KMS-11 (cell line): ENCODE data around the gene CNTN3.

ENCODE experiments used
- H2AFZ ChIP-seq: fragments of 200-600 bp; sonication (generic); 2 replicates; pipeline ENCODE4 v1.6.1; 2016; ENCODE audit warnings: antibody characterized with exemption, mixed run types, low read depth
- H3K27ac ChIP-seq: fragments of 200-600 bp; sonication (generic); 2 replicates; pipeline ENCODE4 v1.6.1; 2016; ENCODE audit warnings: mild to moderate bottlenecking, mixed run types
- H3K27me3 ChIP-seq: fragments of 200-600 bp; sonication (generic); 2 replicates; pipeline ENCODE4 v1.6.1; 2017; ENCODE audit warnings: mild to moderate bottlenecking, low read depth, mixed run types, moderate library complexity; ENCODE audit not compliant: insufficient read depth
- H3K36me3 ChIP-seq: fragments of 200-600 bp; sonication (generic); 2 replicates; pipeline ENCODE4 v1.6.1; 2017; ENCODE audit warnings: mild to moderate bottlenecking, mixed run types; ENCODE audit not compliant: insufficient read depth
- H3K4me1 ChIP-seq: fragments of 200-600 bp; sonication (generic); 2 replicates; pipeline ENCODE4 v1.6.1; 2016; ENCODE audit warnings: mild to moderate bottlenecking, low read depth, mixed run types; ENCODE audit not compliant: poor library complexity, severe bottlenecking
- H3K4me2 ChIP-seq: fragments of 200-600 bp; sonication (generic); 2 replicates; pipeline ENCODE4 v1.7.0; 2016; ENCODE audit warnings: mild to moderate bottlenecking, mixed run types
- H3K4me3 ChIP-seq: fragments of 200-600 bp; sonication (generic); IDR thresholded peaks from 2 replicates; pipeline ENCODE4 v1.6.1; 2017; ENCODE audit warnings: low read depth, low read length, mixed read lengths; ENCODE audit not compliant: insufficient read depth
- H3K79me2 ChIP-seq: fragments of 200-600 bp; sonication (generic); 2 replicates; pipeline ENCODE4 v1.6.1; 2016; ENCODE audit warnings: low read depth, mixed run types; ENCODE audit not compliant: insufficient read depth
- H3K9ac ChIP-seq: fragments of 200-600 bp; sonication (generic); 2 replicates; pipeline ENCODE4 v1.6.1; 2016; ENCODE audit warnings: mild to moderate bottlenecking, mixed run types
- H4K20me1 ChIP-seq: fragments of 200-600 bp; sonication (generic); 2 replicates; pipeline ENCODE4 v1.6.1; 2016; ENCODE audit warnings: mild to moderate bottlenecking, mixed run types; ENCODE audit not compliant: insufficient read depth
- TF ChIP-seq, protein P1 (sequence below): fragments of 200-600 bp; sonication (generic); conservative IDR thresholded peaks from 2 replicates; pipeline ENCODE4 v1.6.1; 2017; ENCODE audit warnings: low read depth, mild to moderate bottlenecking, antibody characterized with exemption, low read length, moderate library complexity, mixed read lengths

Gene CNTN3

GRCh38 chr3:74614107-74614967, at the start of gene CNTN3:
Gene CNTN3, minus strand, starts transcription at chr3:74614659. Its CDS starts 93,547 bp downstream, at chr3:74521112.
- no peaks in the 10 kb centered on the region for H3K27me3 ChIP-seq
- no peak within 1 kb of the TSS for H2AFZ ChIP-seq
- H3K9ac ChIP-seq: no peak within 1 kb of the TSS
- H3K36me3 ChIP-seq: no peaks in the 10 kb centered on the region
- no peaks in the 10 kb centered on the region for H4K20me1 ChIP-seq
- no peak within 1 kb of the TSS for H3K4me3 ChIP-seq
- no peaks in the 10 kb centered on the region for H3K4me1 ChIP-seq
- TF ChIP-seq, protein P1, sequence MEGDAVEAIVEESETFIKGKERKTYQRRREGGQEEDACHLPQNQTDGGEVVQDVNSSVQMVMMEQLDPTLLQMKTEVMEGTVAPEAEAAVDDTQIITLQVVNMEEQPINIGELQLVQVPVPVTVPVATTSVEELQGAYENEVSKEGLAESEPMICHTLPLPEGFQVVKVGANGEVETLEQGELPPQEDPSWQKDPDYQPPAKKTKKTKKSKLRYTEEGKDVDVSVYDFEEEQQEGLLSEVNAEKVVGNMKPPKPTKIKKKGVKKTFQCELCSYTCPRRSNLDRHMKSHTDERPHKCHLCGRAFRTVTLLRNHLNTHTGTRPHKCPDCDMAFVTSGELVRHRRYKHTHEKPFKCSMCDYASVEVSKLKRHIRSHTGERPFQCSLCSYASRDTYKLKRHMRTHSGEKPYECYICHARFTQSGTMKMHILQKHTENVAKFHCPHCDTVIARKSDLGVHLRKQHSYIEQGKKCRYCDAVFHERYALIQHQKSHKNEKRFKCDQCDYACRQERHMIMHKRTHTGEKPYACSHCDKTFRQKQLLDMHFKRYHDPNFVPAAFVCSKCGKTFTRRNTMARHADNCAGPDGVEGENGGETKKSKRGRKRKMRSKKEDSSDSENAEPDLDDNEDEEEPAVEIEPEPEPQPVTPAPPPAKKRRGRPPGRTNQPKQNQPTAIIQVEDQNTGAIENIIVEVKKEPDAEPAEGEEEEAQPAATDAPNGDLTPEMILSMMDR: no peak
- no peaks in the 10 kb centered on the region for H3K79me2 ChIP-seq
- H3K4me2 ChIP-seq: no peak within 1 kb of the TSS
- H3K27ac ChIP-seq: no peak within 1 kb of the TSS

GRCh38 chr3:74663178-74663577, 48.7 kb upstream of the CNTN3 start:
- Histone ChIP-seq H3K27me3 (no peaks in the 10 kb centered on the region), H3K79me2 (no peaks in the 10 kb centered on the region), H4K20me1 (no peaks in the 10 kb centered on the region), H3K27ac (no peak overlapping the region), H3K4me1 (no peaks in the 10 kb centered on the region), H3K9ac (no peak overlapping the region), H3K4me2 (no peak overlapping the region), H2AFZ (no peak overlapping the region), H3K4me3 (no peak overlapping the region), H3K36me3 (no peaks in the 10 kb centered on the region)
- TF ChIP-seq, protein P1: no peak

DNA sequence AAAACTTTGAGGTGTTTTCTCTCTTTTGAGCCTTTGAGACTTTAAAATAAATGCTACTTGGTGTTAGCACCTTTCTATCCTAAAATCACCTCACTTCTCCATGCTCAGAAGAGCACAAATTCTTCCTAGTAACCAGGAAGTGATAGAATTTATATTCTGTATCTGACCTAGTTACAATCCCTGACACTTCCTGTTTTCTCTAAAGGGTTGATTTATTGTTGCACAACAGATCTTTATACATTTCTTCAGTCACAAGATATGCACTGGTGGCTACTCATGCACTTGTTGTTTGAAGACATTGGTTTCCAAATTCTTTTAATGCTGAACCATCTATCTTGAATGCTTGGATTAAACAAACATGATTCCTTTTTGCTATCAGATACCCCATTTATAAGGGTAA, 47.2 kb upstream of the CNTN3 start:
- Histone ChIP-seq H3K4me3 (no peak overlapping the region), H4K20me1 (no peaks in the 10 kb centered on the region), H3K4me2 (no peak overlapping the region), H3K27me3 (no peaks in the 10 kb centered on the region), H3K9ac (no peak overlapping the region), H2AFZ (no peak overlapping the region), H3K79me2 (no peaks in the 10 kb centered on the region), H3K36me3 (no peaks in the 10 kb centered on the region), H3K4me1 (no peaks in the 10 kb centered on the region), H3K27ac (no peak overlapping the region)
- TF ChIP-seq, protein P1: no peak

- Histone ChIP-seq H3K27me3 (no peaks in the 10 kb centered on the region), H3K27ac (no peak overlapping the region), H3K79me2 (no peaks in the 10 kb centered on the region), H3K36me3 (no peaks in the 10 kb centered on the region), H3K4me2 (no peak overlapping the region), H4K20me1 (no peaks in the 10 kb centered on the region), H3K9ac (no peak overlapping the region), H3K4me3 (no peak overlapping the region), H3K4me1 (no peaks in the 10 kb centered on the region), H2AFZ (no peak overlapping the region)
- TF ChIP-seq, protein P1: no peak
Observed at GRCh38 chr3:74651885-74652284, 37.4 kb upstream of the CNTN3 start.
